SKM-1 (cell line): Measurements from ENCODE around the gene TGFA.

Source experiments
- DNase-seq: peaks from one replicate; lab custom pipeline; 2025; ENCODE audit not compliant: unreplicated experiment; lab: John Stamatoyannopoulos, UW

The TGFA gene

GRCh38 chr2:70553334-70553583 is 367 bp downstream of the TGFA start:
- no peak for DNase-seq

DNA sequence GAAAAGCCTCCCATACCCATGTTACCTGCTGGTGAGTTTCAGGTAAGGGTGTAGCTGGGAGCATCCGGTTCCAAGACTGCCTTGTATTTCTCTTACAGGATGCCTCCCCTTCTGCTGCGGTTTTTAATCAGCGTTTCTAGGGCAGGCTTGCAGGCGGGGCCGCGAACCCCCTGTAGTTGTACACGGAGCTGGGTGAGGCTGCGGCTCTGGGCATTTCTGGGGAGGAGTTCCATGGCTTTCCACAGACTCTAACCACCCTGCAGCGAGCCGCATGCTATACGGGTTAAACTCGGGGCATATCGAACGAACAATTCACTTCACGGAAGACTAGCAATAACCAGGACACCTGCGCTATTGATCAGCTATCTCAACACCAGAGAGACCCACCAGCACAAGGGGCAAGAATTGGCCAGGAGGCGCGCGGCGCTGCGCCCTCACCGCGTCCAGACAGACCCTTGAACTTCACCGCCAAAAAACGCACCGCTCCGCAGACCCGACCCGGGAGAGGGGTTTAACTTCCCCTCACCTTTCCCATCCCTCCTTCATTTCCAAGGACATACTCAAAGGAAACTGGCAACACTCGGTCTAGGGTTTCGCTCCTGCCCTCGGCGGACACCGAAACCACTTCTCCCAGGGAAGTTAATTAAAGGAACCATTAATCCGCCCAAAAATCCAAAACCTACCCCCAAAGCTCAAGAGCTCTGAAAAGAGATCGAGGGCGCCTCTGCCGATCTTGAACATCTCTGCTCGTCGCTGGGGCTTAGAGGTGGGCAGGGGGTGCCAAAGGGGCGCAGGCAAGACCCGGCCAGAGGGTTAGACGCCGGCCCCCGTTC is 909 bp downstream of the TGFA start:
- DNase-seq, result no peak

GRCh38 chr2:70551167-70551566 is 2.5 kb downstream of the TGFA start:
- no peak for DNase-seq

DNA sequence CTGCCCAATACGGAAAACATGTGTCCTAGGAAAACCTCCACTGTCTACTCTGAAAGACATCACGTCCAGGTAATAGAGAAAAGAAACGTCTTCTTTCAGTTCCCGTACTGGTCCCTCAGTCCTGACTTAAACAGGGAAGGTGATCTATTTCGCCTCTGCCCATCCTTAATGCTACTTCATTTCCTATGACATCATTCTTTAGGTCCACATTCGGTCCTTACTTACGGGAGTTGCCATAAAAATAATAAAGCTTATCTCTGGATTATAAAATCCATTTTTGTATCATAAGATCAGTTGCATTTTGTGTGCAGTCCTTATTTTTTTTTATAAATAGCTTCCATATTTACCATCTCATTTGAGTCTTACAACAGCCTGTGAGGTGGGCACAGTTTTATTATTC is 3.7 kb downstream of the TGFA start:
- no peak for DNase-seq

GRCh38 chr2:70549064-70549710 is 4.4 kb downstream of the TGFA start:
- DNase-seq, result no peak

DNA sequence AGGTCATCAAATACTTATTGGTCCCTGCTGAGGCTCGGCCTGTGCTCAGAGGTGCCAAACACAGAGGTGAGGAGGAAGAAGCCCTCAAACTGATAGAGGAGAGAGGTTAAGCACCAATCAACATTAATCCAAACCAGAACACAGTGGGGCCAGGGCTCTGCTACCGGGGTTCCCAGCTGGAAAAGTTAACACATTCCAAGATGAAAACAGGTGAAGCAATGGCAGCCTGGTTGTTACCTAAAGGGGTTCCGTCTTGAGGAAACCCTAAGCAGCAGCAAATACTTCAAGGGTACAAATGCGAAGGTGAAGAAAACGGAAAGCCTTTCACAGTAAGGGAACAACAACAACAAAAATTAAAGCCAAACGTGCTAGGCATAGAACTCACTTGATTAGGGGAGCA is 5.4 kb downstream of the TGFA start:
- DNase-seq, result no peak

GRCh38 chr2:70546885-70547284 is 6.7 kb downstream of the TGFA start:
- no peak for DNase-seq

DNA sequence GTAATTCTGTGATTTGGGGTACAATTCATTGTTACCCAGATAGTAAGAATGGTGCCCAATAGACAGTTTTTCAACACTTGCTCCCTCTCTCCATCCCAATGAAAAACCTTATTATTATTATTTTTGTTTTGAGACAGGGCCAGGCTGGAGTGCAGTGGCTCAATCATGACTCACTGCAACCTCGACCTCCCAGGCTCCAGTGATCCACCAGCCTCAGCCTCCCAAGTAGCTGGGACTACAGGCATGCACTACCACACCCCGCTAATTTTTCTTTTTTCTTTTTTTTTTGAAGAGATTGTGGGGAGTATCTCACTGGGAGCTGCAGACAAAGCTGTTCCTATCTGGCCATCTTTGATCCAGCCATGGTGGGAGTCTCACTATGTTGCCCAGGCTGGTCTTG is 7.2 kb downstream of the TGFA start:
- DNase-seq, result no peak

GRCh38 chr2:70541481-70542020 is 12.1 kb downstream of the TGFA start:
- DNase-seq, result no peak

GRCh38 chr2:70537840-70538239 is 15.8 kb downstream of the TGFA start:
- no peak for DNase-seq

DNA sequence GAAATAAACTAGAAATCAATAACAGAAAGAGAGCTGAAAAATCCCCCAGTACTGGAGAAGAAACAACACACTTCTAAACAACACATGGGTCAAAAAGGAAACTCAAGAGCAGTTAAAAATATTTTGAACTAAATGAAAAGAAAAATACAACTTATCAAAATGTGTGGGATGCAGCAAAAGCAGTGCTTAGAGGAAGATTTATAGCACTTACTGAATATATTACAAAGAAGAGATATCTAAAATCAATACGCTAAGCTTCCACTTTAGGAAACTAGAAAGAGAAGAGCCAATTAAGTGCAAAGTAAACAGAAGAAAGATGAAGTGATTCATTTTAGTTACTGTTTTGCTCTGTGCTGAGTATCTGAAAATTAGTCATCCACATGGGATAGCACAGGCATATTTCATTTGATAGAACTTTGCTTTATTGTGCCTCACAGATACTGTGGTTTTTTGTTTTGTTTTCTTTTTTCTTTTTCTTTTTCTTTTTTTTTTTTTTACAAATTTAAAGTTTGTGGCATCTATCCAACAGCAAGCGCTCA is 17.0 kb downstream of the TGFA start:
- DNase-seq, result no peak

DNA sequence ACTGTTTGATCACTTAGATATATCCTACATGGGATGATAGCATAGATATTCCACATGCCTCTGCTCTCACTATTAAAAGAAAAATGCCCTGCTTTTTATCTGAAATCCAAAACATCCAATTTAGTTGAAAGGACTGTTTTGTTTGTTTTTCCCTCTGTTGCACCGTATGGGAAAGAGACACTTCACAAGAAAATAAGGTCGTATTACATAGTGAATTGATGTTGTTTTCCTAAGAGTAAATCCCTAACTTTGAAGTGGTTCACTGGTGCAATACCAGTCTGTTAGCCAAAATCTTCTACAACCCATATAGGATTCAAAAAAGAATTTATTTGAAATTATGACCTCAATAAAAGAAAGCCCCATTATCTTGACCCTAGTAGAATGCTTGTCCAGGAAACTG is 18.1 kb downstream of the TGFA start:
- no peak for DNase-seq

DNA sequence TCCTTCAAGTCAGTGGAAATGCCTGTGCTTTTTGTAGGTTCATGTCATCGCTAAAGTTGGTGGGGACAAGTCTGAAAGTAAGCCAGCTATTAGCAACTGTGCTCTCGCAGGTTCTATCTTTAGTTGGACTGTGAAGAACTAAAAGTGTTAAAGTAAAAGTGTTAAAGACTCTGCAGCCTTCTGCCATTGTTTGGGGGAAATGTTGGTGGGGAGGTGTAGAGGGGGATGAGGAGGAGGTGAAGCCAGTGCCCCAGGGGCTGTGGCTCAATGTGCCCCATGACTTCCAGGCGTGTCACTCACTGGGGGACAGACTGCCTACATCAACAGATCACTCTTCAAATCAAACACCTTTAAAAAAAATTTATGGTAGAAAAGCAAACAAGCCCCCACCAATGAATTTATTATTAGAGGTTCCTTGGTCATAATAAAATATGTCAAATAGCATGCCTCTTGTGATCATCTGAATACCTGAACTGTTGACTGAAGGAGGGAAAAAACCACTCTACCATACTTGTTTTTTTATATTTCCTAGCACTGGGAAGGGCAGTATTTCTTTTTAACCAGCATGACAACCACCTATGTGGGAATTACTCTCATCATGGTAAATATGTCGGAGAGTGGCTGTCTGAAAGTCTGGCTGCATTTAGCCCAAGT is 19.3 kb downstream of the TGFA start:
- DNase-seq, result no peak

DNA sequence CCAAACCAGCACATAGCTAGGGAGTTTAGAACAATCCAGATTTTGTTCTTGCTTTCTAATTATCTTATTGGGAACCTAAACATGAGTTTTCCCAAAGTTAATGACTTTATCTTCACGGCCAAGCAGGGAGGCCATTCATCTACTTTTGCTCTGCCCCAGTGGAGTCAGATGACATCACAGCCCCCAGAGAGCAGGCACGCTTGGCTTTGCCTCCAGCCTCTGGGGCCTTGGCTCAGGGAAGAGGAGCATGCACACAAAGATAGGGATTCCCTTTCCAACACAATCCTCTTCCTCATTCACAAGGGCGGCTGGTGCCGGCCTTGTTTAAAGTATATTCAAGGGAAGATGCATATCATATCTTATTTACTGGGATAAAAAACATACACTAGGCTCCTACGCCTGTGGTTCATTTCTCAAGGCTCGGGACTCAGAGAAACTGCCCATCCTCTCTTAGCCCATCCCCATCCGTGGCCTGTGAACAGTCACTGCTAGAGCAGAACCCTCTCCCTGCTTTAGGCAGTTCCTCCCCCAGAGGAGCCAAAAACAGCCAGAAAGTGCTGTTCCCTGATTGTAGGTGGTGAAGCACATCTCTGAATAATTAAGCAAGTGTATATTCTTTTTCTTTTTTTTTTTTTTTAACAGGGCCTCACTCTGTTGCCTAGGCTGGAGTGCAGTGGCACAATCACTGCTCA is 21.2 kb downstream of the TGFA start:
- no peak for DNase-seq

DNA sequence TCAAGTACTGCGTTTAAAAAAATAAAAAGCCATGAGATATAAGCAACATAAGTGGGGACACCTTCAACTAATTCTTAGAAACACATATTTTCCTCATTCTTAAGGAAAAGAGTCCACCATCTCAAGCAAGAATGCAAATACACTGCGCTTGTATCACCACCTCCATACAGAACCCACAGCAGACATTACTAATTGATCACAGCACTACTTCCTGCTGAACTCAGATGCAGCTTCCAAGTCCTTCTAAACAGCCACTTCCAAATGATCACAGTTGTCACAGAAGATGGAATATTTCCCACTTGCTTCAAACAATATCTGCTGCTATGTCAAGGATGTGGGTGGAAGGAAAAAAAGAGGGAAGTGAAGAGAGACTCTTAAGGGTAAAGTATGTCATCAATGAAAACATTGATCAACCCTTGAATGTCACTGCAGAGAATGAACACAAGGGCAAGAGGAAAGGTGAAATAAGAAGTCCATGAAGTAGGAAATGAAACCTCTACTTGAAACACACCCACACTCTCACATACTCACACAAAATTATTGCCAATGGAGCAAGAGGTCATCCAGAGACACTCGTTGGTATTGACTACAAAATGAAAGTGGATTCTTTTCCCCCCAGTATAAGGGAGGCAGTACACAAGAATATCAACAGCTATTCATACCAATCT is 22.1 kb downstream of the TGFA start:
- DNase-seq, result no peak

GRCh38 chr2:70529610-70530009 is 24.0 kb downstream of the TGFA start:
- peak; percentile 30 for DNase-seq

GRCh38 chr2:70528929-70529328 is 24.7 kb downstream of the TGFA start:
- DNase-seq, result no peak

GRCh38 chr2:70528276-70528675 is 25.4 kb downstream of the TGFA start:
- DNase-seq, result no peak

DNA sequence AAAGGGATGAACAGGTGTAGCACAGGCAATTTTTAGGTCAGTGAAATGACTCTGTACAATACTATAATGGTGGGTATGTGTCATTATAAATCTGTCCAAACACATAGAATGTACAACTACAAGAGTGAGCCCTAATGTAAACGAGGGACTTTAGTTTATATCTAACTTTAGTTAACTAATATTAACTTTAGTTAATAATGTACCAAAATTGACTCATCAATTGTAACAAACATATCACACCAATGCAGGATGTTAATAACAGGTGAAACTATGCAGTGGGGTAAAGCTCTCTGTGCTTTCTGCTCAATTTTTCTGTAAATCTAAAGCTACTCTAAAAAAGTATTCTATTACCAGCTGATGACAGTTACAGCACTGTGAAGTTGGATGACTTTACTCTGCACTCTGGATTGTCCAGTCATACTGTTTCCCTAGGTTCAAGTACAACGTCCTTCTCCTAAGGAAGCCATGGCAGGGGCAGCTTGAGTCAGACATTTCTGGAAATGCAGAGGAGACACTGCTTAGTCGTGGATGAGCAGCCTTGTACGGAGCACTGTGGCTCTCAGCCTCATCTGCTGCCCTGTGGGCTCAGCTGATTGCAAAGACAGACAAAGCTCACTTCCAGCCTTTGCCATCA is 26.1 kb downstream of the TGFA start:
- DNase-seq, result no peak

- no peak for DNase-seq
Measured at GRCh38 chr2:70526126-70526525, 27.5 kb downstream of the TGFA start.
